Stomach (tissue), 9 donors: ENCODE results near the gene PTGES3L. TPM values are rescaled to one million over a fixed set of nuclear protein-coding genes. Genes with fewer than 3 reads are reported as not detected.

Experiments used
- DNase-seq, 2 donors: peaks; one replicate each; pipeline versions ENCODE4 v3.0.0 to v3.0.0-alpha.2; 2013 to 2019
- H3K27ac ChIP-seq, 5 donors: fragments of 200-600 bp in 4 of 5; sonication (generic) in 4 of 5; one replicate each; pipeline ENCODE4 v1.5.1; 2013 to 2019; ENCODE audit warnings: mild to moderate bottlenecking in 1 of 5, moderate library complexity in 1 of 5
- H3K27me3 ChIP-seq, 3 donors: fragments of 200-600 bp; sonication (generic); one replicate each; pipeline ENCODE4 v1.5.1; 2017 to 2019; ENCODE audit warnings: mixed run types in 1 of 3
- H3K36me3 ChIP-seq, 4 donors: fragments of 200-600 bp; sonication (generic); 1 replicate in 3 of 4; 2 replicates in 1 of 4; pipeline ENCODE4 v1.5.1; 2016 to 2019
- H3K4me1 ChIP-seq, 4 donors: fragments of 200-600 bp; sonication (generic); one replicate each; pipeline ENCODE4 v1.5.1; 2016 to 2019
- H3K4me3 ChIP-seq, 4 donors: fragments of 200-600 bp; sonication (generic) in 3 of 4; one replicate each; pipeline ENCODE4 v1.5.1; 2016 to 2019; ENCODE audit warnings: mild to moderate bottlenecking in 1 of 4
- H3K9me3 ChIP-seq, 4 donors: fragments of 200-600 bp; sonication (generic); one replicate each; pipeline ENCODE4 v1.5.1; 2016 to 2019
- CTCF ChIP-seq, 7 experiments: fragments of 450-650 bp in 4 of 7; fragments of 200-600 bp in 3 of 7; sonication (generic) in 3 of 7; IDR thresholded peaks; one replicate each; pipeline ENCODE4 v1.5.1; 2016 to 2019; ENCODE audit warnings: antibody characterized with exemption in 7 of 7, control low read depth in 2 of 7, mild to moderate bottlenecking in 1 of 7
- EP300 ChIP-seq: sonication (generic); formaldehyde crosslinking; IDR thresholded peaks from one replicate; pipeline ENCODE4 v1.6.1; 2017; ENCODE audit warnings: antibody characterized with exemption
- POLR2A ChIP-seq, 4 donors: fragments of 450-650 bp; IDR thresholded peaks; one replicate each; pipeline ENCODE4 v1.6.1; 2016; ENCODE audit warnings: antibody characterized with exemption in 4 of 4, control low read depth in 2 of 4, mild to moderate bottlenecking in 1 of 4, moderate library complexity in 1 of 4
- POLR2AphosphoS5 ChIP-seq, 3 donors: sonication (generic); formaldehyde crosslinking; IDR thresholded peaks; one replicate each; pipeline ENCODE4 v1.6.1; 2016; ENCODE audit warnings: antibody characterized with exemption in 3 of 3
- WGBS, 5 donors: extraction: QIAGEN DNeasy Blood & Tissue Kit in 3 of 5; methylation state at CpG; one replicate each; pipeline versions ENCODE4 v1.1.5 to v1.1.7; 2013 to 2018; 5-methylcytosine and 5-hydroxymethylcytosine counted together
- intact Hi-C: fragments of 100-400 bp; cut with DNase I; formaldehyde crosslinking; loops from one replicate; pipeline ENCODE4 v1.15.1; 2023; ENCODE audit warnings: low total_unique reads
- polyA plus RNA-seq, 3 donors: library from polyadenylated mRNA; stranded (reverse); fragments of 200-250 nt; gene quantifications; one replicate each; pipeline ENCODE4 v1.2.3, GENCODE V29; 2013
- total RNA-seq, 5 donors: library from RNA; depleted of rRNA; stranded (reverse); fragments of >200 nt; gene quantifications; one replicate each; pipeline versions ENCODE4 v1.1.0 to v1.2.3, GENCODE V29; 2014 to 2016
- donor health status: healthy with polysubstance abuse.
- donor health status: Bipolar disorder and iron deficiency.
- donor health status: healthy.

PTGES3L gene
- total and polyA plus RNA-seq, 8 donors = 1.3 to 9.8 (median 3.6) TPM; not detected in 3

- peak; percentile 82 to 94 for DNase-seq
- intact Hi-C loops = loop anchor here (10.0 kb wide), 1 partner anchor 103 kb away; the partner anchor contains the start of gene BRCA1
- 0 to 1% (median 1%) methylated on average over 39 to 80 of the region's 80 CpGs for WGBS, 5 donors
Measured at GRCh38 chr17:43021741-43022512, 42.0 kb upstream of the PTGES3L start, which contains the start of gene VAT1. Gene VAT1, minus strand, starts transcription at chr17:43022385. Its CDS starts 63 bp downstream, at chr17:43022322.

GRCh38 chr17:43020789-43021740 lies 41.2 kb upstream of the PTGES3L start:
- TF ChIP-seq EP300 (no peak), CTCF (IDR thresholded peaks at IDR 0.05) (no peak), POLR2AphosphoS5 (IDR thresholded peaks at IDR 0.05) (peak in 2 of 3 donors; percentile 21 to 29)
- Histone ChIP-seq H3K27me3 (no peaks in the 10 kb centered on the region), H3K27ac (peak overlapping the region; percentile 77 to 90 (median 86)), H3K9me3 (no peaks in the 10 kb centered on the region), H3K4me1 (peaks cover 45 to 72% (median 56%) of the 10 kb centered on the region in 4 donors), H3K4me3 (peak overlapping the region; percentile 73 to 100 (median 92)), H3K36me3 (peaks cover 14 to 24% (median 21%) of the 10 kb centered on the region in 4 donors)
- peak; percentile 34 to 86 for DNase-seq
- intact Hi-C loops = loop anchor here (10.0 kb wide), 1 partner anchor 104 kb away; the partner anchor contains the start of gene BRCA1
- WGBS, 5 donors = 16 to 26% (median 22%) methylated on average over 31 to 40 of the region's 40 CpGs

More at GRCh38 chr17:43021741-43022512, 42.0 kb upstream of the PTGES3L start, which contains the start of gene VAT1:
- Histone ChIP-seq H3K4me1 (peaks cover 40 to 67% (median 53%) of the 10 kb centered on the region in 4 donors), H3K4me3 (peak within 1 kb of the TSS; percentile 73 to 100 (median 92)), H3K27me3 (no peaks in the 10 kb centered on the region), H3K36me3 (peaks cover 8 to 15% (median 13%) of the 10 kb centered on the region in 4 donors), H3K9me3 (no peaks in the 10 kb centered on the region), H3K27ac (peak within 1 kb of the TSS; percentile 77 to 90 (median 86))
- peak in 2 of 3 donors; percentile 43 to 55 for TF ChIP-seq POLR2AphosphoS5 (IDR thresholded peaks at IDR 0.05)
- no peak for TF ChIP-seq POLR2A (IDR thresholded peaks at IDR 0.05)
- no peak for TF ChIP-seq CTCF (IDR thresholded peaks at IDR 0.05)
- no peak for TF ChIP-seq EP300

GRCh38 chr17:43020030-43020621 lies 40.2 kb upstream of the PTGES3L start:
- Histone ChIP-seq H3K36me3 (peaks cover 16 to 33% (median 31%) of the 10 kb centered on the region in 4 donors), H3K27me3 (no peaks in the 10 kb centered on the region), H3K9me3 (no peaks in the 10 kb centered on the region), H3K27ac (peak overlapping the region; percentile 9 to 90 (median 86)), H3K4me1 (peaks cover 49 to 77% (median 59%) of the 10 kb centered on the region in 4 donors), H3K4me3 (peak overlapping the region in 3 of 4 donors; percentile 87 to 100 (median 97))
- 50 to 72% (median 68%) methylated on average over 6 of the region's 6 CpGs for WGBS, 5 donors
- TF ChIP-seq POLR2A (IDR thresholded peaks at IDR 0.05) = no peak
- TF ChIP-seq EP300 = no peak
- no peak for TF ChIP-seq POLR2AphosphoS5 (IDR thresholded peaks at IDR 0.05)
- no peak for TF ChIP-seq CTCF (IDR thresholded peaks at IDR 0.05)
- peak in 1 of 2 donors; percentile 50 for DNase-seq
- intact Hi-C loops = loop anchor here (10.0 kb wide), 1 partner anchor 105 kb away; the partner anchor contains the start of gene BRCA1
